Measurements from ENCODE around the gene ADD2. TPM values are rescaled to one million over a fixed set of nuclear protein-coding genes. Genes with fewer than 3 reads are reported as not detected.

Gene ADD2
- total RNA-seq, 4 donors from 2014 or later: 0.40 to 1.9 (median 1.1) TPM

- intact Hi-C loops (cut with DNase I; ENCODE audit: low total_unique reads): no loop called here
- TF ChIP-seq CTCF (IDR thresholded peaks at IDR 0.05): no peak
- TF ChIP-seq POLR2A (IDR thresholded peaks at IDR 0.05): no peak
- TF ChIP-seq EP300 (IDR thresholded peaks at IDR 0.05; ENCODE audit: low read depth): no peak
- no peak for TF ChIP-seq POLR2AphosphoS5 (IDR thresholded peaks at IDR 0.05)
- 91 to 100% methylated on average over 3 to 17 of the region's 17 CpGs for WGBS, 2 donors (ENCODE audit: low coverage in 1 of 2)
- Histone ChIP-seq H3K27me3 (no peaks in the 10 kb centered on the region), H3K9me3 (no peaks in the 10 kb centered on the region), H3K4me3 (no peak overlapping the region), H3K4me1 (no peaks in the 10 kb centered on the region), H3K27ac (no peak overlapping the region), H3K36me3 (no peaks in the 10 kb centered on the region)
- in situ Hi-C loops (cut with MboI; ENCODE audit: low pct_ligation_motif_present in 1 of 4, low pct_unique_long_range_greater_than_20kb in 1 of 4, low sequenced_read_pairs in 3 of 4): no loop called here
- DNase-seq: no peak
These were observed 89.3 kb downstream of the ADD2 start for GRCh38 chr2:70678576-70679143.

DNA sequence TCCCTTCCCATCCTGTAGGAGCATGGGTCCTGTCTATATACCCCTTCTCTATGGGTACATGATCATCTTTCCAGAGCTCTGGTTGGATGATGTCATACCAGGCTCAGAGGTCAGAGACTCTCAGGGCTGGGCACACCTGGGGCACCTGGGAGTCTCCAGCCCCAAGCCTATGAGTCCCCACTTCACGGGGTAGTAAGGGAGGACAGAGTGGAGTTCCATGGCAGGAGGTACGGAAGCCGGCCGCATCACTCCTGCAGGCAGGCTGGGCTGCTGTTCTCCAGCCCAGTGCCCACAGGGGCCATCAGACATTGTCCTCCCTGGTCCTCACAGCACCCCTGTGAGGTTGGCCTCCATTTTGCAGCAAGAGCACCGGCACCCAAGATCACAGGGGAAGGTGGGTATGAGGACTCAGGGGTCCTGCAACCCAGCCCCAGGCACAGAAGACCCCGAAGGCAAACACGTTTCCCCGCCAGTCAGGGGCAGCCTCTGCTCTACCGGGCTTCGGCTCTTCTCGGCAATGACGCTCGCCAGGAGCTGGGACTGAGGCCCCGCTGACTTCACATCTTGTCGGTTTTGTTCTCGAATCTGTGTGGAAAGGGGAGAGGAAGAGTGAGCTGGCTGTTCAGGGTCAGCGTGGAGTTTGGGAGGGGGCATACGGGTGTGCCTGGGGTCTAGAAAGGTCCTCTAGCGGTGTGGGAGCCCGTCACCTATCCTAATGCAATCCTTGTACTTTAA, 91.5 kb downstream of the ADD2 start:
- no peak for DNase-seq
- TF ChIP-seq EP300 (IDR thresholded peaks at IDR 0.05; ENCODE audit: low read depth) (no peak), CTCF (IDR thresholded peaks at IDR 0.05) (no peak), POLR2A (IDR thresholded peaks at IDR 0.05) (no peak), POLR2AphosphoS5 (IDR thresholded peaks at IDR 0.05) (no peak)
- Histone ChIP-seq H3K27me3 (no peaks in the 10 kb centered on the region), H3K27ac (no peak overlapping the region), H3K4me3 (no peak overlapping the region), H3K4me1 (no peaks in the 10 kb centered on the region), H3K9me3 (no peaks in the 10 kb centered on the region), H3K36me3 (no peaks in the 10 kb centered on the region)
- in situ Hi-C loops (cut with MboI; ENCODE audit: low pct_ligation_motif_present in 1 of 4, low pct_unique_long_range_greater_than_20kb in 1 of 4, low sequenced_read_pairs in 3 of 4) (no loop called here), intact Hi-C loops (cut with DNase I; ENCODE audit: low total_unique reads) (no loop called here)
- 85 to 91% methylated on average over 4 to 19 of the region's 20 CpGs for WGBS, 2 donors (ENCODE audit: low coverage in 1 of 2)

DNA sequence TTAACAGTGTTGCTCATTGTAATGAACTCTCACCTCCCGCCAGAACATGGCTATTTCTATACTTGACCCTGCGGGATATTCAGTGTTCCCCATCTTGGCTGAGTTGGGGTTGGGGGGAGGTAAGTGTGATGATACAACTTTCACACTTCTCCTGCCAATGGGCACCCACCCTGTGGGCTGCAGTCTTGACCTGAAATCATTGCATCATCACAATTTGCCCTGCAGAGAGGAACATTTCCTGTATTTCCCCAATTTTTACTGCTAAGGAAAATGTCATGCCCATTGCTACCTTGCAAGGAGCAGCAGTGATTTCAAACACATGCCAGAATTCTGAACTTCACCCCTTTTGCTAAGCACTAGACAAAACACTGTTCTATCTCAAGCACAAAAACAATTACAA, 92.1 kb downstream of the ADD2 start:
- intact Hi-C loops (cut with DNase I; ENCODE audit: low total_unique reads): no loop called here
- DNase-seq: no peak
- H3K27me3 ChIP-seq: no peaks in the 10 kb centered on the region
- no peaks in the 10 kb centered on the region for H3K36me3 ChIP-seq
- H3K4me3 ChIP-seq: no peak overlapping the region
- no peaks in the 10 kb centered on the region for H3K4me1 ChIP-seq
- H3K27ac ChIP-seq: no peak overlapping the region
- in situ Hi-C loops (cut with MboI; ENCODE audit: low pct_ligation_motif_present in 1 of 4, low pct_unique_long_range_greater_than_20kb in 1 of 4, low sequenced_read_pairs in 3 of 4): no loop called here
- TF ChIP-seq CTCF (IDR thresholded peaks at IDR 0.05): no peak
- 96 to 100% methylated on average over 1 to 2 of the region's 2 CpGs for WGBS, 2 donors (ENCODE audit: low coverage in 1 of 2)
- no peaks in the 10 kb centered on the region for H3K9me3 ChIP-seq

GRCh38 chr2:70674636-70675430, 93.2 kb downstream of the ADD2 start:
- in situ Hi-C loops (cut with MboI; ENCODE audit: low pct_ligation_motif_present in 1 of 4, low pct_unique_long_range_greater_than_20kb in 1 of 4, low sequenced_read_pairs in 3 of 4): no loop called here
- DNase-seq: no peak
- Histone ChIP-seq H3K27me3 (no peaks in the 10 kb centered on the region), H3K4me3 (no peak overlapping the region), H3K4me1 (no peaks in the 10 kb centered on the region), H3K27ac (no peak overlapping the region), H3K36me3 (no peaks in the 10 kb centered on the region), H3K9me3 (no peaks in the 10 kb centered on the region)
- no peak for TF ChIP-seq POLR2A (IDR thresholded peaks at IDR 0.05)
- TF ChIP-seq CTCF (IDR thresholded peaks at IDR 0.05): no peak
- TF ChIP-seq POLR2AphosphoS5 (IDR thresholded peaks at IDR 0.05): no peak
- no peak for TF ChIP-seq EP300 (IDR thresholded peaks at IDR 0.05; ENCODE audit: low read depth)
- intact Hi-C loops (cut with DNase I; ENCODE audit: low total_unique reads): no loop called here
- WGBS, 2 donors (ENCODE audit: low coverage in 1 of 2): 94 to 100% methylated on average over 1 to 10 of the region's 11 CpGs

All from transverse colon (tissue), 4 donors.